ENCODE results near the gene CHEK1. TPM values are rescaled to one million over a fixed set of nuclear protein-coding genes. Genes with fewer than 3 reads are reported as not detected.
"Not testable (repeated sequence)": the region's sequence is repeated elsewhere in the genome, so short reads cannot be mapped to it uniquely, and the experiment has no call there.

CHEK1 gene
- total RNA-seq, 1 donor from 2014 or later: 4.9 TPM

DNA sequence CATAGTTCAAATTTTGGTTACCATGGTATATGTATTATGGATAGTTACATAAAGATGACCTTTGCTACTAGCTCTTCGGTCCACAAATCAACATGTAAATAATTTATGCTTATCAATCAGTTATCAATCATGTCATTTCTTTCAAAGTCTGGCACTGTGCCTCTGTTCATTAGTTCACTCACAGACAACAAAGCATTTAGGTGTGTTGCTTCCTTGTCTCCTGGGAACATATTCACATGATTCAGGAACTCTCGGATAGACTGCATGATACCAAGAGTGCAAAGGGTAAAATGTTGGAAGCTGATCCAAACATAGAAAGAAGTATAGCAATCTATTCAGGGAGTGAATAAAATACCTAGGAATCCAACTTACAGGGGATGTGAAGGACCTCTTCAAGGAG, 70.0 kb downstream of the CHEK1 start:
- peak; percentile 34 for DNase-seq (ENCODE audit: low spot score)

DNA sequence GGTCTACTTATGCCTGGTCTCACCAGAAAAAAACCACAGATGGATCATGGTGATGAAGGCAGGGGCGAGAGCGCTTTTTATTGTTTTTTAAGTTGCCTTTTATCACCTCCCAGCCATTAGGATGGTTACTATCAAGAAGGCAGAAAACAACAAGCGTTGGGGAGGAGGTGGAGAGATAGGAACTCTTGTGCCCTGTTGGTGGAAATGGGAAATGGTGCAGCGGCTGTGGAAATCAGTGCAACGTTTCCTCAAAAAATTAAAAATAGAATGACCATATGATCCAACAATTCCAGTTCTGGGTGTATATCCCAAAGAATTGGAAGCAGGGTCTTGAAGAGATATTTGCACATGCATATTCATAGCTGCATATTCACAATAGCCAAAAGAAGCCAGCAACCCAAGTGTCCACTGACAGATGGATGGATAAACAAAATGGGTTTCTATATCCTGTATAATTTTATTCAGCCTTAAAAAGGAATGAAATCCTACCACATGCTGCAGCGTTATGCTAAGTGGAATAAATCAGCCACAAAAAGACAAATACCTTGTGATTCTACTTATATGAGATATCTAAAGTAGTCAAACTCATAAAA, 76.2 kb downstream of the CHEK1 start:
- DNase-seq (ENCODE audit: low spot score): no peak

DNA sequence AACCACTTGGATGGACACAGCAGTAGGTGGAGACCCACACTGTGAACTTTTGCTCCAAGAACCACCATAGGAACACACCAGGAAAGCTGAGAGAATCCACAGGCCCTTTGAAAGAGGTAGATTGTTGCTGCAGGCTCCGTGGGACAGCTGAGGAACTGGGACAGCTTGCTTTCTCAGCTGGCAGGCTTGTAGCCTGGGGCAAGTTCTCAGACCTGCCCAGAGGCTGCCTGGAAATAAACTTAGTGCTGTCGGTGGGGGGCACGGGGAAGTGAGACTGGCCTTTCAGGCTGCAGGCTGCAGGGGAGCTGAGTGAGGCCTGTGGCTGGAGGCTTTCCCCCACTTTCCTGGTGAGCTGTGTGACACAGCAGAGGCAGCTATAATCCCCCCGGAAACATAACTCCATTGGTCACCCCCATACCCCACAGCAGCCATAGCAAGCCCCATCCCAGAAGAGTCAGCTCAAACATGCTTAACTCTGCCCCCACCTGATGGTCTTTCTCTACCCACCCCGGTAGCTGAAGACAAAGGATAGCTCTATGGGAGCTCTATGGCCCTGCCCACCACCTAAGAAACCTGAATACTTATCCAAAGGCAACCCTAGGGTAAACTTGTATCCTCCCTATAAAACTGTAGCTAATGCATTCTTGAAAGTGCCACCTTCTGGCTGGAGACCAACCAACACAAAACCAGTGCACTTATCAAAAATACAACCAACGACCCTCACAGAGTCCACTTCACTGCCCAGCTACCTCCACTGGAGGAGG, 77.1 kb downstream of the CHEK1 start:
- no peak for DNase-seq (ENCODE audit: low spot score)

DNA sequence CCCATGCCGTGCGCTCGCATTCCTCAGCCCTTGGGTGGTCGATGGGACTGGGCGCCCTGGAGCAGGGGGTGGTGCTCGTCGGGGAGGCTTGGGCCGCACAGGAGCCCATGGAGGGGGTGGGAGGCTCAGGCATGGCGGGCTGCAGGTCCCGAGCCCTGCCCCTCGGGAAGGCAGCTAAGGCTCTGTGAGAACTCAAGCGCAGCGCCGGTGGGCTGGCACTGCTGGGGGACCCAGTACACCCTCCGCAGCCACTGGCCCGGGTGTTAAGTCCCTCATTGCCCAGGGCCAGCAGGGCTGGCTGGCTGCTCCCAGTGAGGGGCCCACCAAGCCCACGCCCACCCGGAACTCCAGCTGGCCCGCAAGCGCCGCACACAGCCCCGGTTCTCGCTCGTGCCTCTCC, 79.7 kb downstream of the CHEK1 start:
- not testable (repeated sequence) for DNase-seq (ENCODE audit: low spot score)

DNA sequence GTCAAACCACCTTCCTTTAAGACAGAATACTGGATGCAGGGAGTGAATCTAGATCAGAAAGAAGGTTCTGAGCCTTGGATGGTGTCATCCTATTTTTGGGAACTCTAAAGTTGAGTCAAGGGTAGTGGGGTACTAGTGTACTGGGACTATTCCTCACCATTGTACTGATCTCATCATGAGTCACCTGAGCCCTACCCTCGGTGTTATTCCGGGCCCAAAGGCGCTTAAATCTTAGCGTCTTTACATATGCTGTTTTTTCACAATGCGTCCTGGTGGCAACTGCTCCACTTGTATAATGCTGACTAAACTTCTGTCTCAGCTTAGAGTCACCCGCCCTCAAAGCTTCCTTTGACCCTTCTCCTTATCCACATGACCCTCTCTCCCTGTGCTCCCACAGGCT, 95.8 kb downstream of the CHEK1 start:
- DNase-seq (ENCODE audit: low spot score): no peak

DNA sequence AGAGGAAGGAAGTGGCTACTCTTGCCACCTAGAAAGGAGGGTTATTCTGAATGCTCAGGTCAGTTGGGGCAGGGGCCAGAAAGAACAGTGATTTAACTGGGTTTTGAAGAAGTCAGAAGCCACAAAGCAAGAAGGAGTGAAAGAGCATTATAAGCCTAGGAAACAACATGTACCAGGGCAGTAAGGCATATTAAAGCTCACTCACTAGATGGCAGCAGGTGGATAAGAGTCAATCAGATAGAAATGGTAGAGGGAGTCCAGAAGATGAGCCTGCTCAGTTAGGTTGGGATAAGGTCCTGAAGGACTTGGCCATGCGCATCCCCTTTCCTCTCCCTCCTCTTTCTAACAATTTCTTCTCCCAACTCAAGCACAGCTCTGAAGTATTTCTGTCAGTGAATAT, 99.2 kb downstream of the CHEK1 start:
- no peak for DNase-seq (ENCODE audit: low spot score)

Other genes with a start within 250 kb of the CHEK1 start
- gene FEZ1, start 128.9 kb upstream of the CHEK1 start, total RNA-seq: 23.0 TPM
- gene EI24, start 55.7 kb upstream of the CHEK1 start, total RNA-seq: 77.3 TPM
- gene STT3A, start 32.3 kb upstream of the CHEK1 start, total RNA-seq: 139 TPM
- gene ACRV1, start 55.7 kb downstream of the CHEK1 start, total RNA-seq: not detected
- not detected for gene PATE1, start 121.1 kb downstream of the CHEK1 start, total RNA-seq
- not detected for gene PATE2, start 153.7 kb downstream of the CHEK1 start, total RNA-seq
- not detected for gene PATE3, start 163.0 kb downstream of the CHEK1 start, total RNA-seq
- not detected for gene PATE4, start 208.2 kb downstream of the CHEK1 start, total RNA-seq